ENCODE results near the gene KIR3DL3.
A peak's percentile ranks its signal among the peaks of the same experiment; 100 is the strongest.
"Not testable (repeated sequence)": the region's sequence is repeated elsewhere in the genome, so short reads cannot be mapped to it uniquely, and the experiment has no call there.

The KIR3DL3 gene

GRCh38 chr19:54724142-54724541 lies at the start of gene KIR3DL3:
Gene KIR3DL3, plus strand, starts transcription at chr19:54724442. Its CDS starts 55 bp downstream, at chr19:54724497.
- in situ Hi-C loops (cut with MboI; ENCODE audit: low pct_unique_long_range_greater_than_20kb, low sequenced_read_pairs) = no loop called here
- no peak for DNase-seq

GRCh38 chr19:54676210-54676834 lies 47.9 kb upstream of the KIR3DL3 start:
- in situ Hi-C loops (cut with MboI; ENCODE audit: low pct_unique_long_range_greater_than_20kb, low sequenced_read_pairs) = not testable (repeated sequence)
- peak; percentile 51 for DNase-seq

DNA sequence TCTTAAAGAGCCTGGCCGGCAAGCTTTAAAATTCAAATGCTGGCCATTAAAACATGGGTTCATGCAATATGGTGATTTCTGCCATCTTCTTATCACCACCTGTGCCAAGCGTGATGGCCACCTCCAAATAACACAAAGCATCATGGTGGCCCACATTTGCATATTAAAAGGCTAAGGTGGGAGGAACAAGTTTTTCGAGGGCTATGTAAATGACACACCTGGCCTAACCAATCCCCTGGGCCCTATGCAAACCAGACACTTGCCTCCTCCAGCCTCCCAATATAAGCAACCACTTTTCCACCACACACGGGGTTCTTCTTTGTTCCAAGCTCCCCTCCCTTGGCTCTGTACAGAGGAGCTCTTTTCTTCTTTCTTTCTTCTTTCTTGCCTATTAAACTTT lies 47.0 kb upstream of the KIR3DL3 start:
- DNase-seq = no peak
- in situ Hi-C loops (cut with MboI; ENCODE audit: low pct_unique_long_range_greater_than_20kb, low sequenced_read_pairs) = no loop called here

- in situ Hi-C loops (cut with MboI; ENCODE audit: low pct_unique_long_range_greater_than_20kb, low sequenced_read_pairs); DNase-seq: not testable (repeated sequence)
These were observed 42.6 kb upstream of the KIR3DL3 start for GRCh38 chr19:54681596-54681995.

DNA sequence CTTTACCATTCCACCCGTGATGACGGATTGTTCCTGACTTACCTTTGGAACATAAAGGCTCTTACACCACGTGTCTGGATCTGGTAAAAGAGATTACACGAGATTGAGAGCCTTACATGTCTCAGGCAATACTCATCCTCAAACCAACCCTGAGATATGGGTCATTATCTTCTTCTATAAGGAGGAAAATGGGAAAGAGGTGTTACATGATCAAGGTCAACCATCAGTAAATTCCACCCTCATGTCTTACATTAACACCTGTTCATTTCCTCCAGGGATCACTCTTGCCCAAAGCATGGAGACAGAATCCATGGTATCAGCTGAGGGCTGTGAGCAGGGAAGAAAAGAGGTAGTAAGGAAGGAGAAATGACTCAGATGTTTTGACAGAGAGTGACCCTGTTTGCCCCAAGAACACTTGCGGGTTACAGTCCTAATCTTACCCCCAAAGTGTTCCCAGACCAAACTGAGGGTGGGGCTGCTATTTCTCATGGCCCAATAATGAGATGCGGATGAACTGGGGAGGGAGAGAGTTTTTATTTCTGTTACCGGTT lies 41.9 kb upstream of the KIR3DL3 start:
- in situ Hi-C loops (cut with MboI; ENCODE audit: low pct_unique_long_range_greater_than_20kb, low sequenced_read_pairs) = no loop called here
- no peak for DNase-seq

GRCh38 chr19:54684527-54684926 lies 39.7 kb upstream of the KIR3DL3 start:
- DNase-seq = peak; percentile 58
- in situ Hi-C loops (cut with MboI; ENCODE audit: low pct_unique_long_range_greater_than_20kb, low sequenced_read_pairs) = no loop called here

DNA sequence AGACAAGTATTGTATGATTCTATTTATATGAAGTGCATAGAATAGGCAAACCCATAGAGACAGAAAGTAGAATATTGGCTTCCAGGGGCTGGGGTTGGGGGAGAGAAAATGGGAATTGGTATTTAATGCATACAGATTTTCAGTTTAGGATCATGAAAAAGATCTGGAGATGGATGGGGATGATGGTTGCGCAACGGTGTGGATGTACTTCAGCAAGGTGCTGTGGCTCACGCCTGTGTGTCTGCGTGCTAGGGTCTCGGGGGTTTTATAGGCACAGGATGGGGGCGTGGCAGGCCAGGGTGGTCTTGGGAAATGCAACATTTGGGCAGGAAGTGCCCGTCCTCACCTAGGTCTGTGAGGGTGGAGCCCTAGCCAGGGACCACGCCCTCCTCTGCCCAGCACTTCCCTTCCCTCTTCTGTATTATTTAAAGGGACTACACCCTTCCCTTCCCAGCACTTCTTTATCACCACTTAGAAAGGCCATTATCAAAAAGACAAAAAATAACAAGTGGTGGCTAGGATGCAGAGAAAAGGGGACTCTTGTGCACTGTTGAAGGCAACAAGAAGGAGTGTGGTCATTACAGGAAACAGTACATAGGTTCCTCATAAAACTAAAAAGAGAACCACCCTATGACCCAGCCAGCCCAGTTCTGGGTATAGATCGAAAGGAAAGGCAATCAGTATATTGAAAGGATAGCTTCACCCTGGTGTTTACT lies 32.5 kb upstream of the KIR3DL3 start:
- in situ Hi-C loops (cut with MboI; ENCODE audit: low pct_unique_long_range_greater_than_20kb, low sequenced_read_pairs) = no loop called here
- DNase-seq = no peak

DNA sequence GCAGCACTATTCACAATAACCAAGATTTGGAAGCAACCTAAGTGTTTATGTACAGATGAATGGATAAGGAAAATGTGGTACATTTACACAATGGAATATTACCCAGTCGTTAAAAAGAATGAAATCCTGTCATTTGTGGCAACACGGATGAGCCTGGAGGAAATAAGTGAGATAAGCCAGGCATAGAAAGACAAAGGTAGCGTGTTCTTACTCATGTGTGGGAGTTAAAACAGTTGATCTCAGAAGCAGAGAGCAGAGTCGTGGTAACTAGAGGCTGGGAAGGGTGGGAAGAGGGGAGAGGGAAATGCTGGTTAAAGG lies 32.0 kb upstream of the KIR3DL3 start:
- in situ Hi-C loops (cut with MboI; ENCODE audit: low pct_unique_long_range_greater_than_20kb, low sequenced_read_pairs) = no loop called here
- no peak for DNase-seq

DNA sequence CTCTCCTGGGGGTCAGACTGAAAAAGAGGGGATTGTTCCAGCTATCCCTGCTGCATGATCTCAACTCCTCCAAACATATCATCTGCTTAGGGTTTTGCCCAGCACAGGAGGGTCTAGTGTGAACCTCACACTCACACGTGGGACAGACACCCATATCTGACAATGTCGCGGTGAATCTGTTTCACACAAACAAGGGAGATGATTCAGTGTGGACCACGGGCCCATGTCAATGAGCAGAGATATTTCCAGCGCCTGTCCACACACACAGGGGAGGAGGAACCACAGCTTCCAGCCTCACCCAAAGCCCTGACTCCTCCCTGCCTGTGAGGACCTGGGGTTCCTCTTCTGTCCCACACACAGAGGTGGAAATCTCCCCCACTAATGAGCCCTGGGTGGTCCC lies 29.6 kb upstream of the KIR3DL3 start:
- no peak for DNase-seq
- in situ Hi-C loops (cut with MboI; ENCODE audit: low pct_unique_long_range_greater_than_20kb, low sequenced_read_pairs) = no loop called here

DNA sequence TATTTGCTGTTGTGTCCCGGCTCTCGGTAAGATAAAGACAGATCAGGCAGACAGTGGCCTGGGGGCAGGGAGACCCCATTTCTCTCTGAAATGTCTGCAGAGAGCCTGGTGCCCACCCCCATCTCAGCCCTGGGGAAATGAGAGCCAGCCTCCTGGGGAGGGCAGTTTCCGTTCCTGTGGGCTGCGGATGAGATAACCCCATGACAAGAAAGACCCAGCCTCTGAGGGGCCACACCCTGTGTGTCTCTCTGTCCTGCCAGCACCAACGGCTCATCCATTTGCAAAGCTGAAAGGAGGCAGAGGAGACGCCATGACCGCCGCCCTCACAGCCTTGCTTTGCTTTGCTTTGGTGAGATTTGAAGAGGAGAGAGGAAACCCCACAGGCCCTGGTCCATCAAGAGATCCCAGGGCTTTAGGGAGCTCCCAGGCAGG lies 28.1 kb upstream of the KIR3DL3 start:
- no peak for DNase-seq

DNA sequence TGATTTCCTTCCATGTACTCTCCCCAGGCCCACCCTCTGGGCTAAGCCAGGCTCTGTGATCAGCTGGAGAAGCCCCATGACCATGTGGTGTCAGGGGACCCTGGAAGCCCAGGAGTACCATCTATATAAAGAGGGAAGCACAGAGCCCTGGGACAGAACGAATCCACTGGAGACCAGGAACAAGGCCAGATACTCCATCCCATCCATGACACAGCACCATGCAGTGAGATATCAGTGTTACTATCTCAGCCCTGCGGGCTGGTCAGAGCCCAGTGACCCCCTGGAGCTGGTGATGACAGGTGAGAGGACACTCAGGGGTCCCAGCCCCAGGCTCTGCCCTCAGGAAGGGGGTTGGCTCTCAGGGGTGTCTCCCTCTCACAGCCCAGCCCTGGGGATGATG lies 27.5 kb upstream of the KIR3DL3 start:
- in situ Hi-C loops (cut with MboI; ENCODE audit: low pct_unique_long_range_greater_than_20kb, low sequenced_read_pairs) = no loop called here
- DNase-seq = no peak

More for the DNA sequence above, 28.1 kb upstream of the KIR3DL3 start:
- in situ Hi-C loops (cut with MboI; ENCODE audit: low pct_unique_long_range_greater_than_20kb, low sequenced_read_pairs) = no loop called here

DNA sequence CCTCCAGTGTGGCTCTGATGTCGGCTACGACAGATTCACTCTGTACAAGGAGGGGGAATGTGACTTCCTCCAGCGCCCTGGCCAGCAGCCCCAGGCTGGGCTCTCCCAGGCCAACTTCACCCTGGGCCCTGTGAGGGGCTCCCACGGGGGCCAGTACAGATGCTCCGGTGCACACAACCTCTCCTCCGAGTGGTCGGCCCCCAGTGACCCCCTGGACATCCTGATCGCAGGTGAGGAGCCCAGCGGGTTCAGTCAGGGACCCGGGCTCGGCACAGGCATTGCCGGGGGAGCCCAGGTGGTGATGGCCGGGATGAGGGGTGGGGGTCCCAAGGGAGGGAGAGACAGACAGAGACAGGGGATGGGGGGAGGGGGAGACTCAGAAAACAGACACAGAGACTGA lies 26.5 kb upstream of the KIR3DL3 start:
- in situ Hi-C loops (cut with MboI; ENCODE audit: low pct_unique_long_range_greater_than_20kb, low sequenced_read_pairs) = not testable (repeated sequence)

DNA sequence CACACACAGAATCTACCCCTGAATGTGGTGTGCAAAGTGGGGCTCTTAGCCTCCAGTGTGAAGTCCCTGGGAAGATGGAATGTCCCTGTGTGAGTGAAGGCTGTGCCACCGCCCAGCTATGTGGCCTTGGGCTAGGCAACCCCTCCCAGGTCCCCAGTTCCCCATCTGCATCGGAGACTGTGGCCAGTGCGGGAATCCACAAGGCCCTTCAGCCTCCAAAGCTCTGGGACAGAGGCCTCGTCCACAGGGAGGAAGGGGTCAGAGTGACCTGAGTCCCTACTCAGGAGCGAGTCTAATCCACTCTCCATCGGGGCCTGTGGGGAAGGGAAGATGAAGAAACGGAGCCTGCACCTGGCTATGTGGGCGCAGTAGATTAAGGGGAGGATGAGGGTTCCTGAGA lies 19.3 kb upstream of the KIR3DL3 start:
- in situ Hi-C loops (cut with MboI; ENCODE audit: low pct_unique_long_range_greater_than_20kb, low sequenced_read_pairs) = no loop called here
- DNase-seq = no peak

More for the DNA sequence above, 26.5 kb upstream of the KIR3DL3 start:
- DNase-seq = not testable (repeated sequence)

DNA sequence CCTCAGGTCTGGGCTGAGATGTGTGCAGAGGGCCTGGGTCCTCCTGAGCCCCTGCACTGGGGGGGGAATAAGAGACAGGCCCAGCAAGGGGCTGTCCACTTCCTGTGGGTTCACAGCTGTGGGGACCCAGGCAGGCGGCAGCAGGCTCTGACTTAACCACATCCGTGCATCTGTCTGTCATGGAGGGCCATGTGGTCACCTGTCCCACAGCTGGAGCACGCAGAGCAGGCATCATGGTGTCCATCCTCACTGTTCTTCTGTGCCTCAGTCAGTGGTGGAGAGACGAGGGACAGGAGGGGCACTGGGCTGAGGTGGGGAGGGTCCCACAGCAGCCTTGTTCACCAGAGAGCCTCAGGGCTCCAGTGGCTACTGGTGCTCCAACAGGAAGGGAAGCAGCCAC lies 16.3 kb upstream of the KIR3DL3 start:
- no peak for DNase-seq
- in situ Hi-C loops (cut with MboI; ENCODE audit: low pct_unique_long_range_greater_than_20kb, low sequenced_read_pairs) = no loop called here

- DNase-seq = no peak
- in situ Hi-C loops (cut with MboI; ENCODE audit: low pct_unique_long_range_greater_than_20kb, low sequenced_read_pairs) = no loop called here
These were observed 15.5 kb upstream of the KIR3DL3 start for GRCh38 chr19:54708781-54709180.

- in situ Hi-C loops (cut with MboI; ENCODE audit: low pct_unique_long_range_greater_than_20kb, low sequenced_read_pairs) = no loop called here
These were observed 14.9 kb upstream of the KIR3DL3 start for GRCh38 chr19:54709212-54709948.

GRCh38 chr19:54709956-54710355 lies 14.3 kb upstream of the KIR3DL3 start:
- DNase-seq = not testable (repeated sequence)

More at GRCh38 chr19:54709212-54709948, 14.9 kb upstream of the KIR3DL3 start:
- no peak for DNase-seq

GRCh38 chr19:54724644-54725043 lies 402 bp downstream of the KIR3DL3 start:
- in situ Hi-C loops (cut with MboI; ENCODE audit: low pct_unique_long_range_greater_than_20kb, low sequenced_read_pairs) = no loop called here
- no peak for DNase-seq

More at GRCh38 chr19:54709956-54710355, 14.3 kb upstream of the KIR3DL3 start:
- in situ Hi-C loops (cut with MboI; ENCODE audit: low pct_unique_long_range_greater_than_20kb, low sequenced_read_pairs) = not testable (repeated sequence)

- no peak for DNase-seq
- in situ Hi-C loops (cut with MboI; ENCODE audit: low pct_unique_long_range_greater_than_20kb, low sequenced_read_pairs) = no loop called here
These were observed 1.1 kb downstream of the KIR3DL3 start for GRCh38 chr19:54725321-54725720.

- DNase-seq = no peak
- in situ Hi-C loops (cut with MboI; ENCODE audit: low pct_unique_long_range_greater_than_20kb, low sequenced_read_pairs) = no loop called here
These were observed 3.3 kb downstream of the KIR3DL3 start for GRCh38 chr19:54727562-54727961.
